HG02981 (cell line): ENCODE data around the gene APOL4.
"Not testable (repeated sequence)": the region's sequence is repeated elsewhere in the genome, so short reads cannot be mapped to it uniquely, and the experiment has no call there.

Source experiments
- ATAC-seq: cut with Tn5 transposase; IDR thresholded peaks from one replicate; pipeline ENCODE4 v1.9.1; 2021; ENCODE audit warnings: mild to moderate bottlenecking, moderate library complexity; ENCODE audit not compliant: unreplicated experiment

Gene APOL4

GRCh38 chr22:36201630-36202319 lies at the start of gene APOL4:
APOL4 (minus strand) TSS chr22:36201809; CDS start chr22:36201734, 75 bp downstream.
- no peak for ATAC-seq

- ATAC-seq = not testable (repeated sequence)
Observed at GRCh38 chr22:36250292-36250960, 48.8 kb upstream of the APOL4 start.

GRCh38 chr22:36249160-36249559 lies 47.6 kb upstream of the APOL4 start:
- no peak for ATAC-seq

- no peak for ATAC-seq
Observed at GRCh38 chr22:36247955-36248354, 46.3 kb upstream of the APOL4 start.

GRCh38 chr22:36246718-36247117 lies 45.1 kb upstream of the APOL4 start:
- no peak for ATAC-seq

- no peak for ATAC-seq
Observed at GRCh38 chr22:36245805-36246356, 44.3 kb upstream of the APOL4 start.

- no peak for ATAC-seq
Observed at GRCh38 chr22:36244522-36245391, 43.1 kb upstream of the APOL4 start.

GRCh38 chr22:36243986-36244385 lies 42.4 kb upstream of the APOL4 start:
- no peak for ATAC-seq

- ATAC-seq = peak; percentile 89
Observed at GRCh38 chr22:36239401-36240171, 38.0 kb upstream of the APOL4 start, which contains the start of gene APOL2. APOL2 (minus strand) TSS chr22:36239527; CDS start chr22:36233162, 6,365 bp downstream.

GRCh38 chr22:36239150-36239400 lies 37.5 kb upstream of the APOL4 start:
- ATAC-seq = peak; percentile 13

GRCh38 chr22:36238373-36239149 lies 37.0 kb upstream of the APOL4 start:
- ATAC-seq = no peak

GRCh38 chr22:36237462-36238372 lies 36.1 kb upstream of the APOL4 start:
- ATAC-seq = no peak

GRCh38 chr22:36236388-36237319 lies 35.0 kb upstream of the APOL4 start:
- ATAC-seq = no peak

- no peak for ATAC-seq
Observed at GRCh38 chr22:36235585-36235984, 34.0 kb upstream of the APOL4 start.

GRCh38 chr22:36234919-36235318 lies 33.3 kb upstream of the APOL4 start:
- no peak for ATAC-seq

- no peak for ATAC-seq
Observed at GRCh38 chr22:36234213-36234612, 32.6 kb upstream of the APOL4 start.

- ATAC-seq = no peak
Observed at GRCh38 chr22:36233796-36234195, 32.2 kb upstream of the APOL4 start.
